Measurements from ENCODE around the gene PLAGL1. TPM values are rescaled to one million over a fixed set of nuclear protein-coding genes. Genes with fewer than 3 reads are reported as not detected.

PLAGL1 gene
- total RNA-seq, 2 experiments from 2014 or later: 13.4 to 16.3 TPM

GRCh38 chr6:143911028-143911427, 97.0 kb downstream of the PLAGL1 start:
- H3K4me1 Mint-ChIP-seq (ENCODE audit: low read depth): no peaks in the 10 kb centered on the region
- CTCF ChIA-PET: no interaction called here
- H3K9me3 Mint-ChIP-seq: peaks cover 24% of the 10 kb centered on the region
- no peak overlapping the region for H3K27ac Mint-ChIP-seq
- intact Hi-C loops (cut with micrococcal nuclease): no loop called here
- no peak for DNase-seq
- H3K27me3 Mint-ChIP-seq: no peaks in the 10 kb centered on the region
- POLR2A ChIA-PET: no interaction called here
- H3K36me3 Mint-ChIP-seq: peaks cover 13% of the 10 kb centered on the region
- no peak overlapping the region for H3K4me3 Mint-ChIP-seq

DNA sequence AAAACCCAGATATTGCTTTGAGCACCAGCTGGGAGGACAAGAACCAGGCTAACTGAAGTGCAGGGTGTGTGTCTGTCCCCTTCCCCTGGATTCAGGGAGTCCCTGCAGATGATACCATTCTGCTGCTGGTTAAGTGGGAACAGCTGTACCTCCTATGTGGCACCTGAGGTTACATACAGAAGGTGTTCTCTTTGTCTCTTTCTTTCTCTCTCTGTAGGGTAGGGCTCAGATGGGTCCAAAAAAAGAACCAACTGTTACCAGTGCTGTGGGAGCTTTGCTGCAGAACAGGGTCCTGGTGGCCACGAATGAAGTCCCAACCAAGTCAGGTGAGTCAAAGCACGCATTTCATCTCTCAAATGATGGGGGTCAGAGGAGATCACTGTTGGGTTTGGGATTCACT, 105.2 kb downstream of the PLAGL1 start:
- ChIA-PET POLR2A (no interaction called here), CTCF (interaction anchor here (1.0 to 2.1 kb wide), 3 partner anchors 37 to 40 kb away, joined by 3 to 12 read pairs (median 4); no protein-coding TSS in a partner anchor)
- no peaks in the 10 kb centered on the region for H3K9me3 Mint-ChIP-seq
- H3K27me3 Mint-ChIP-seq: no peaks in the 10 kb centered on the region
- H3K4me1 Mint-ChIP-seq (ENCODE audit: low read depth): peaks cover 10% of the 10 kb centered on the region
- no peak overlapping the region for H3K27ac Mint-ChIP-seq
- no peaks in the 10 kb centered on the region for H3K36me3 Mint-ChIP-seq
- DNase-seq: no peak
- H3K4me3 Mint-ChIP-seq: no peak overlapping the region
- intact Hi-C loops (cut with micrococcal nuclease): no loop called here

DNA sequence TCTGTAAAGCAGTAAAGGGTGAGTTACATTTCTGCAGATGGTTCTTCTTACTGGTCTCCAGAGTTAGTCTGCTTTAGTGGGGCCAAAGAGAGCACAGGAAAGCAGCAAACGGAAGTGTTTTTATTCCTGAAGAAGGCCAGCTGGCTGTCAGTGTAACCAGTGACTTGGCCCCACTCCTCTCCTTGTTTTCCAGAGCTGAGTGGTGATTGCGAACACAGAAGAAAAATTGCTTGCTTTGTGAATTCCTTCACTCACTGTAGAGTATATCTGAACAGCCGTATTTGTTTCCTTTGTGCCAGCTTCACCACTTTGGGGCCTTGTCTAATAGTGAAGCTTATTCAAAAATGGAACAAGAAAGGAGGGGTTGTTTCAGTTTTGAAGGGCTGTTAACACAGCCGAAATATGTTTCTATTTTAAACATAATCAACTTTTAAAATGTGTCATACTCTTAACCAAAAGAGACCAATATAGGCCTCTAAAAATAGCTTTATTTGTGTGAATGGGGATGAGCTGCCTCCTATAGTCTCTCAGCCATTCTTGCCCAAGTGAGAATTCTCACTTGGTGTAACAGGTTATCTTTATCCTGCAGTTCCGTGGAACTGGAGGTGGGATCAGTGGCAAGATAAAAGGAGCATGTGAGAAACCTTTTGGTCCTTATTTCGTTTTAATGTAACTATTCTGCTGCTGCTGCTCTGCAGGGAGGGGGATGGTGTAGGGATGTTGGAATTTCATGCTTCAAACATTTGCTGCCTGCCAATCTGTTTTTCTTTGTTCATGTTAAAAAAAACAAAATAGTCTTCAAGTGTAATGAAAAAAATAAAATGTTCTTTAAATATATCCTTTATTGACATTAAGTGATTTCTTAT, 105.9 kb downstream of the PLAGL1 start:
- Mint-ChIP-seq H3K27ac (no peak overlapping the region), H3K4me1 (ENCODE audit: low read depth) (peaks cover 10% of the 10 kb centered on the region), H3K4me3 (no peak overlapping the region), H3K27me3 (no peaks in the 10 kb centered on the region), H3K9me3 (no peaks in the 10 kb centered on the region), H3K36me3 (no peaks in the 10 kb centered on the region)
- ChIA-PET CTCF (interaction anchor here (0.6 to 2.1 kb wide), 4 partner anchors 20 to 40 kb away, joined by 3 to 12 read pairs (median 4); no protein-coding TSS in a partner anchor), POLR2A (interaction anchor here (0.8 kb wide), 1 partner anchor 163 kb away, joined by 3 read pairs; no protein-coding TSS in a partner anchor)
- peak; percentile 14 for DNase-seq
- intact Hi-C loops (cut with micrococcal nuclease): no loop called here

GRCh38 chr6:143900358-143900757, 107.7 kb downstream of the PLAGL1 start:
- Mint-ChIP-seq H3K27me3 (no peaks in the 10 kb centered on the region), H3K36me3 (no peaks in the 10 kb centered on the region), H3K27ac (no peak overlapping the region), H3K9me3 (no peaks in the 10 kb centered on the region), H3K4me1 (ENCODE audit: low read depth) (peaks cover 13% of the 10 kb centered on the region), H3K4me3 (no peak overlapping the region)
- intact Hi-C loops (cut with micrococcal nuclease): no loop called here
- ChIA-PET POLR2A (no interaction called here), CTCF (no interaction called here)
- no peak for DNase-seq

GRCh38 chr6:143896126-143896860, 111.8 kb downstream of the PLAGL1 start:
- CTCF ChIA-PET: interaction anchor here (1.2 kb wide), 1 partner anchor 13 kb away, joined by 3 read pairs; no protein-coding TSS in a partner anchor

GRCh38 chr6:143894655-143895054, 113.4 kb downstream of the PLAGL1 start:
- H3K4me1 Mint-ChIP-seq (ENCODE audit: low read depth): peaks cover 2% of the 10 kb centered on the region
- no peaks in the 10 kb centered on the region for H3K9me3 Mint-ChIP-seq
- no peak for DNase-seq
- no peaks in the 10 kb centered on the region for H3K27me3 Mint-ChIP-seq
- ChIA-PET CTCF (no interaction called here), POLR2A (no interaction called here)
- H3K27ac Mint-ChIP-seq: no peak overlapping the region
- intact Hi-C loops (cut with micrococcal nuclease): no loop called here
- no peak overlapping the region for H3K4me3 Mint-ChIP-seq
- no peaks in the 10 kb centered on the region for H3K36me3 Mint-ChIP-seq

More at GRCh38 chr6:143896126-143896860, 111.8 kb downstream of the PLAGL1 start:
- Mint-ChIP-seq H3K27me3 (no peaks in the 10 kb centered on the region), H3K4me3 (no peak overlapping the region), H3K9me3 (no peaks in the 10 kb centered on the region), H3K4me1 (ENCODE audit: low read depth) (peaks cover 2% of the 10 kb centered on the region), H3K27ac (no peak overlapping the region), H3K36me3 (no peaks in the 10 kb centered on the region)
- POLR2A ChIA-PET: no interaction called here
- intact Hi-C loops (cut with micrococcal nuclease): no loop called here
- no peak for DNase-seq

Other genes starting within 250 kb of the PLAGL1 start
- 10 to 100 TPM; 33.5 to 35.4 TPM for gene LTV1, start 164.9 kb downstream of the PLAGL1 start, total RNA-seq
- gene ZC2HC1B, start 143.8 kb downstream of the PLAGL1 start, total RNA-seq: under 1 TPM in 1 of 2 experiments, not detected in 1; 0.24 TPM
- gene SF3B5, start 87.3 kb upstream of the PLAGL1 start, total RNA-seq: 100 to 1,000 TPM; 162 to 171 TPM
- gene STX11, start 142.3 kb upstream of the PLAGL1 start, total RNA-seq: 10 to 100 TPM; 16.0 to 16.6 TPM

All from activated CD4-positive, alpha-beta memory T cell treated with anti-CD3 and anti-CD28 coated beads for 36 hours (primary cell).